ENCODE measurements around the gene UMPS. TPM values are rescaled to one million over a fixed set of nuclear protein-coding genes. Genes with fewer than 3 reads are reported as not detected.

Gene UMPS
- total RNA-seq (2022; extraction: Qiagen RNA extraction), result 45.0 to 51.3 TPM (median 46.7 TPM) in 5 replicates

DNA sequence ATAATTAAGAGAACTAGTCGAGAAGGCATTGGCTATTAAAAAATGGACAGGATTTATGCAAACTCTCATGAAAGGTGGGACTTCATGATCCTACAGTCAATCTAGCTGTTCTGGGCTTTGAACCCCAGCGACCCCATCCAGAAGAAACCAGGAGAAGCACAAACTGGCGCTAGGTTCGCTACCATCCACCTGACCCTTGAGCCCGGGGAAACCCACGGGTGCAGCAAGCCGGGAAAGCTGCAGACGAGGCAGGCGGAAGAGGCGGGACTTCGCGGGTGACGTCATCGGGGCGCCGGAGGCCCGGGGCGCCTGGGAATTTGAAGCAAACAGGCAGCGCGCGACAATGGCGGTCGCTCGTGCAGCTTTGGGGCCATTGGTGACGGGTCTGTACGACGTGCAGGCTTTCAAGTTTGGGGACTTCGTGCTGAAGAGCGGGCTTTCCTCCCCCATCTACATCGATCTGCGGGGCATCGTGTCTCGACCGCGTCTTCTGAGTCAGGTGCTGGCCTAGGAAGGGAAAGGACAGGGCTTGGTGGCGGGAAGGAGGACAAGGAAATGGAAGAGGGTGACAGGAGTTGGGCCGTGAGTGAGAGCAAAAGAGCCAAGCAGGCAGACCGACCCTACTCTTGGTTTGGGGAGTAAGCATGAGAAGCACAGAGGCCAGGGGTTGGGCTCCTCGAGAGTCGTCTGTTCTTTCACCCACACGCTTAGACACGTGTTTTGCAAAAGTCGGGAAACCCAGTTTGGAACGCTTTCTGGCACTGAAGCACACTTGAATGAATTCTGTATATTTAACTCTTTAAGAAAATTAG, at the start of gene UMPS:
TSS of gene UMPS (plus strand) at position 324 of the 812 bp plus-strand sequence. CDS start at position 344, 20 bp downstream.

Other genes with a start within 250 kb of the UMPS start
- gene ITGB5, start 156.9 kb downstream of the UMPS start, total RNA-seq (2022; extraction: Qiagen RNA extraction), result 425 to 500 TPM (median 462 TPM) in 5 replicates
- gene MUC13, start 204.3 kb downstream of the UMPS start, total RNA-seq (2022; extraction: Qiagen RNA extraction), result 7.0 to 8.5 TPM (median 8.1 TPM) in 5 replicates